Endothelial cell of umbilical vein (primary cell): Measurements from ENCODE around the gene FMNL1. TPM values are rescaled to one million over a fixed set of nuclear protein-coding genes. Genes with fewer than 3 reads are reported as not detected.

Experiments used
- BruUV-seq: library from RNA; stranded (reverse); fragments of 400-500 nt; replicated peaks from 2 replicates; lab custom pipeline; 2021; lab: Mats Ljungman, UMichigan
- CTCF ChIA-PET: fragments of 300-600, 350-600 bp; sonication (Branson Sonifier 250); formaldehyde crosslinking; loops from one replicate; lab custom pipeline; 2021; ENCODE audit warnings: antibody characterized with exemption, inconsistent platforms; lab: Charles Lee
- POLR2A ChIA-PET: fragments of 300-600, 350-600 bp; sonication (Branson Sonifier 250); formaldehyde crosslinking; loops from one replicate; lab custom pipeline; 2021; ENCODE audit warnings: antibody characterized with exemption, inconsistent platforms; lab: Charles Lee
- DNase-seq: peaks from one replicate; pipeline ENCODE4 v3.0.0-alpha.2; 2011; ENCODE audit warnings: low read depth, low spot score
- FAIRE-seq: peaks from 2 replicates; lab custom pipeline; 2011; peaks lifted over from hg19 to GRCh38; lab: Jason Lieb, UNC
- H2AFZ ChIP-seq: 2 replicates; pipeline ENCODE4 v1.6.0; 2012; ENCODE audit warnings: low read depth, low read length, control low read depth, inconsistent platforms
- H3K27ac ChIP-seq: 2 replicates; pipeline ENCODE4 v1.5.1; 2011; ENCODE audit warnings: low read depth, mild to moderate bottlenecking, control low read depth, low read length, moderate library complexity; ENCODE audit not compliant: insufficient read depth
- H3K27me3 ChIP-seq, 2 experiments: 2 replicates each; pipeline versions ENCODE4 v1.6.0 to v1.6.1; 2011; ENCODE audit warnings: low read length in 2 of 2, mixed read lengths in 1 of 2; ENCODE audit not compliant: control insufficient read depth in 2 of 2, insufficient read depth in 2 of 2
- H3K36me3 ChIP-seq, 2 experiments: 2 replicates in 1 of 2; 3 replicates in 1 of 2; pipeline ENCODE4 v1.5.1; 2011; ENCODE audit warnings: low read length in 2 of 2, mild to moderate bottlenecking in 1 of 2, moderate library complexity in 1 of 2; ENCODE audit not compliant: control insufficient read depth in 2 of 2, insufficient read depth in 2 of 2; ENCODE audit errors: extremely low read depth in 1 of 2
- H3K4me1 ChIP-seq: 3 replicates; pipeline ENCODE4 v1.5.1; 2011; ENCODE audit warnings: mild to moderate bottlenecking, low read length; ENCODE audit not compliant: control insufficient read depth, insufficient read depth; ENCODE audit errors: extremely low read depth
- H3K4me2 ChIP-seq: 2 replicates; pipeline ENCODE4 v1.6.1; 2011; ENCODE audit warnings: low read length, control low read depth, mixed read lengths; ENCODE audit not compliant: insufficient read depth
- H3K4me3 ChIP-seq, 3 experiments: fragments of 200-600 bp in 1 of 3; sonication (generic), shearing (Covaris generic) in 1 of 3; replicated peaks in 1 of 3; 2 replicates each; pipeline ENCODE4 v1.5.1; 2011 to 2016; ENCODE audit warnings: control low read depth in 3 of 3, low read length in 3 of 3, mild to moderate bottlenecking in 2 of 3, inconsistent platforms in 1 of 3, low read depth in 1 of 3, moderate library complexity in 1 of 3; ENCODE audit not compliant: insufficient read depth in 1 of 3
- H3K79me2 ChIP-seq: 2 replicates; pipeline ENCODE4 v1.6.0; 2012; ENCODE audit warnings: low read length, inconsistent platforms; ENCODE audit not compliant: control insufficient read depth, insufficient read depth
- H3K9ac ChIP-seq: replicated peaks from 2 replicates; pipeline ENCODE3; 2011; ENCODE audit warnings: low read length, control low read depth; ENCODE audit not compliant: insufficient read depth; ENCODE audit errors: extremely low read depth
- H3K9me1 ChIP-seq: replicated peaks from 3 replicates; pipeline ENCODE4 v1.6.0; 2011; ENCODE audit warnings: mild to moderate bottlenecking, low read length; ENCODE audit not compliant: control insufficient read depth, insufficient read depth; ENCODE audit errors: extremely low read depth
- H3K9me3 ChIP-seq: replicated peaks from 2 replicates; pipeline ENCODE4 v1.5.1; 2012; ENCODE audit warnings: low read length, inconsistent platforms; ENCODE audit not compliant: control insufficient read depth, insufficient read depth
- H4K20me1 ChIP-seq: replicated peaks from 2 replicates; pipeline ENCODE3; 2011; ENCODE audit warnings: mild to moderate bottlenecking, low read length; ENCODE audit not compliant: control insufficient read depth, insufficient read depth; ENCODE audit errors: extremely low read depth
- CTCF ChIP-seq, 2 donors: IDR thresholded peaks; 1 replicate in 1 of 2; 2 replicates in 1 of 2; pipeline ENCODE4 v1.5.1; 2011; ENCODE audit warnings: low read length in 2 of 2, mild to moderate bottlenecking in 2 of 2, moderate library complexity in 2 of 2, control low read depth in 1 of 2, inconsistent platforms in 1 of 2, low read depth in 1 of 2; ENCODE audit not compliant: insufficient read depth in 1 of 2; ENCODE audit errors: extremely low read depth in 1 of 2
- EZH2 ChIP-seq: IDR thresholded peaks from 2 replicates; pipeline ENCODE4 v1.6.1; 2012; ENCODE audit warnings: borderline replicate concordance, low read depth, mild to moderate bottlenecking, moderate library complexity, low read length, inconsistent platforms; ENCODE audit not compliant: severe bottlenecking
- FOS ChIP-seq: IDR thresholded peaks from 2 replicates; pipeline ENCODE4 v1.6.1; 2011; ENCODE audit warnings: mild to moderate bottlenecking, low read length, moderate library complexity, borderline replicate concordance; ENCODE audit not compliant: insufficient read depth
- GATA2 ChIP-seq: IDR thresholded peaks from 2 replicates; pipeline ENCODE4 v1.7.0; 2011; ENCODE audit warnings: low read depth, mild to moderate bottlenecking, moderate library complexity, mixed read lengths, low read length; ENCODE audit not compliant: insufficient read length, insufficient read depth
- JUN ChIP-seq: IDR thresholded peaks from 2 replicates; pipeline ENCODE4 v1.6.1; 2011; ENCODE audit warnings: borderline replicate concordance, low read depth; ENCODE audit not compliant: insufficient read length, insufficient read depth
- MYC ChIP-seq: IDR thresholded peaks from one replicate; pipeline ENCODE4 v1.6.1; 2011; ENCODE audit warnings: mild to moderate bottlenecking, low read depth, low read length
- POLR2A ChIP-seq: IDR thresholded peaks from 2 replicates; pipeline ENCODE4 v1.6.1; 2012; ENCODE audit warnings: low read depth, mild to moderate bottlenecking, control low read depth, low read length
- POLR2AphosphoS5 ChIP-seq: IDR thresholded peaks from 2 replicates; pipeline ENCODE4 v1.6.1; 2012; ENCODE audit warnings: low read depth, mild to moderate bottlenecking, control low read depth, low read length, moderate library complexity; ENCODE audit not compliant: insufficient read depth
- dilution Hi-C: fragments of 300-500 bp; cut with MboI; formaldehyde crosslinking; loops from one replicate; pipeline ENCODE4 v1.15.0; 2019; ENCODE audit warnings: low sequenced_read_pairs; ENCODE audit not compliant: extremely low pct_ligation_motif_present
- intact Hi-C: fragments of 100-400 bp; cut with micrococcal nuclease; formaldehyde crosslinking; loops from one replicate; pipeline ENCODE4 v1.10.0; 2022
- polyA plus RNA-seq, 4 experiments: library from polyadenylated mRNA; depleted of rRNA in 3 of 4; stranded (reverse) in 3 of 4; unstranded in 1 of 4; fragments of >200 nt; gene quantifications; 2 replicates each; pipeline versions ENCODE4 v1.2.1 to v1.2.3, GENCODE V29; 2011 to 2012; ENCODE audit warnings: missing spikeins in 1 of 4
- total RNA-seq: library from RNA; stranded (reverse); gene quantifications from 2 replicates; pipeline ENCODE4 v1.2.3, GENCODE V29; 2021
- TF ChIP-seq, protein P1 (sequence below): IDR thresholded peaks from 2 replicates; pipeline ENCODE4 v1.6.1; 2011; ENCODE audit not compliant: insufficient read depth, insufficient read length

FMNL1 gene
- total and polyA plus RNA-seq, 2 donors (not counting 3 experiments of a cell fraction or from before 2014, with no cell fraction given), result 0.95 to 1.6 TPM

DNA sequence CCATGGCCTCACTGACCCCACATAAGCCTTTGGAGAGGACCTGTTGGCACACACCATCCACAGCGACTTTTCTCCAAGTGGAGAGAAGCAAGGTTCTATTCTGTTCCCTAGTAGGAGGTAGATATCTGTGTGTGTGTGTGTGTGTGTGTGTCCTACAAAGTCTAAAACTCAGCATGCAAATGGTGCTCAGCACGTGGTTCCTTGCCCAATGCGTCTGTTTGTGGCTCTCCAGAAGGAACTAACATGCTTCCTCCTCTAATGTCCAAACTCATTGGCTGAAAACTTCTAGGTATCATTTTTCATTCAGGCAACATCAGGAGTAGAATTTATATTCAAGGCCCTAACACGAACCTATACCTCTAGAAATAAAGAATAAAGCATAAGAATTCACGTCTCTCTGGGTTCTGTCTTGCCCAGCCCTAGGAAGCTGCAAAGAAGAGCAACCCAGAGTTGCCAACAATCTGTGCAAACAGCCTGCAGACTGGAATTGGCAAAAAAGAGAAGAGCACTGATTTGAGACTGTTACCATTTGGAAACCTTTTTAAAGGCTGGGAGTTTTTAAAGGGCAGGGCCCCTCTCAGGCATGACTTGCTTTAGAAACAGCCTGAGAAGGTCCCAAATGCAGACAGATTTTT is 69.6 kb downstream of the FMNL1 start:
- Histone ChIP-seq H3K4me1 (peaks cover 36% of the 10 kb centered on the region), H4K20me1 (no peaks in the 10 kb centered on the region), H3K27me3 (no peaks in the 10 kb centered on the region), H3K36me3 (peaks cover 2 to 27% of the 10 kb centered on the region in 2 experiments), H3K9me3 (no peaks in the 10 kb centered on the region), H3K79me2 (peaks cover 25% of the 10 kb centered on the region), H3K4me3 (no peak overlapping the region), H3K9me1 (no peaks in the 10 kb centered on the region), H3K9ac (no peak overlapping the region), H2AFZ (no peak overlapping the region), H3K4me2 (no peak overlapping the region), H3K27ac (no peak overlapping the region)
- DNase-seq (no peak), FAIRE-seq (no peak)
- dilution Hi-C loops, result no loop called here
- BruUV-seq, result no TSS peak
- ChIA-PET CTCF (interaction anchor here (3.7 to 5.3 kb wide), 2 partner anchors 14 to 24 kb away, joined by 31 to 69 read pairs; partner anchors contain the start of gene MAP3K14), POLR2A (no interaction called here)
- intact Hi-C loops, result no loop called here
- no peak for TF ChIP-seq POLR2A
- TF ChIP-seq, protein P1, sequence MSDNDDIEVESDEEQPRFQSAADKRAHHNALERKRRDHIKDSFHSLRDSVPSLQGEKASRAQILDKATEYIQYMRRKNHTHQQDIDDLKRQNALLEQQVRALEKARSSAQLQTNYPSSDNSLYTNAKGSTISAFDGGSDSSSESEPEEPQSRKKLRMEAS, result no peak
- TF ChIP-seq FOS, result no peak
- no peak for TF ChIP-seq JUN
- no peak for TF ChIP-seq GATA2
- no peak for TF ChIP-seq POLR2AphosphoS5
- TF ChIP-seq EZH2, result no peak
- no peak for TF ChIP-seq CTCF (IDR thresholded peaks at IDR 0.05; ENCODE audit: extremely low read depth in 1 of 2, insufficient read depth in 1 of 2, low read depth in 1 of 2, low read length in 2 of 2)
- TF ChIP-seq MYC, result no peak
